ENCODE results near the gene HCFC1R1. TPM values are rescaled to one million over a fixed set of nuclear protein-coding genes. Genes with fewer than 3 reads are reported as not detected.

Gene HCFC1R1
- total RNA-seq, 3 donors from 2014 or later (not counting 1 experiment from before 2014, with no cell fraction given), result 15.4 to 21.8 (median 16.0) TPM

DNA sequence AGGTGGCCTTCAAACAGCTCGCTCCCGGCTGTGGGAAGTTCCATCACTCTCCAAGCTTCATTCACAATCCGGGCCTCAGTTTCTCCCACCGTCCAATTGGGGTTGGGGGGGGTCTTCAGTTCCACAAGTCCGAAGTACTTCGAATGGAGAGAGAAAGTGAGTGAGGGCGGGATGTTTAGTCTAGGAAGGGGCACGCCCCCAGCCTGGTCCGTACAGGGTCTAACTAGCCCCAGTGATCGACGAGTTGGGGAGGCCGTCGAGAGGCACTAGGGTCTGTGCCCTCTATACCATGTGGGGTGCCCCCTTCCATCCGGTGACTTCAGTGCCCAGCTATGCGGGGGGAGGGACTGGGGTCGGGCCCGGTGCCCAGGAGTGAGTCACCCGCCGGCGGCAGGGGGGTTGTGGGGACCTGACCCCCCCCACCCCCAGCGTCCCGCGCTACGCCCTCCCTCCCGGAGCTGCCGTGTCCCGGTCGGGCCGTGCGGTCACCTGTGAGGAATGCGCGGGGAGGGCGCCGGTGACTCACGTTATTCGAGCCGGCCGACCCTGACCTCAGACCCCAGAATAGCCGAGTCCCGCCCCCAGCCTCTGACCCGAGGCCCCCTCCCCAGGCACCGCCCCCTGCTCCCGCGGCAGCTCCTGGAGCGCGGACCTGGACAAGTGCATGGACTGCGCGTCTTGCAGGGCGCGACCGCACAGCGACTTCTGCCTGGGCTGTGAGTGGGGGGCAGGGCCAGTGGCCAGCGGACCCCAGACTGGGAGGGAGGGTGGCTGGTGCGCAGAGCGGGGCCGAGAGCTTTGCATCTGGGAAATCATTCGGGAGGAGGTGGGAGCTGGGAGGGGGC lies 2.9 kb downstream of the HCFC1R1 start:
- peak overlapping the region; percentile 52 for H3K4me3 ChIP-seq (ENCODE audit: low read length)
- H3K4me1 ChIP-seq (ENCODE audit: control insufficient read depth, insufficient read depth, low read length), result peaks cover 66% of the 10 kb centered on the region
- Mint-ChIP-seq H3K4me3 (peak overlapping the region; percentile 92), H3K36me3 (no peaks in the 10 kb centered on the region), H3K4me1 (peaks cover 35 to 54% of the 10 kb centered on the region in 2 donors), H3K27me3 (ENCODE audit: low read depth in 2 of 2) (no peaks in the 10 kb centered on the region), H3K27ac (peak overlapping the region; percentile 91 to 92), H3K9me3 (no peaks in the 10 kb centered on the region)
- H3K9me3 ChIP-seq (ENCODE audit: control insufficient read depth, insufficient read depth, low read length), result no peaks in the 10 kb centered on the region
- peaks cover 6% of the 10 kb centered on the region for H3K27me3 ChIP-seq (ENCODE audit: control insufficient read depth, insufficient read depth, low read length)
- intact Hi-C loops (cut with micrococcal nuclease), result no loop called here
- ATAC-seq (peak in 2 of 3 donors; percentile 15 to 27), DNase-seq (peak; percentile 69 to 77)
- peak overlapping the region; percentile 41 for H3K27ac ChIP-seq (ENCODE audit: low read length)
- no peaks in the 10 kb centered on the region for H3K36me3 ChIP-seq (ENCODE audit: control insufficient read depth, insufficient read depth, low read length)
- TF ChIP-seq, protein P1, sequence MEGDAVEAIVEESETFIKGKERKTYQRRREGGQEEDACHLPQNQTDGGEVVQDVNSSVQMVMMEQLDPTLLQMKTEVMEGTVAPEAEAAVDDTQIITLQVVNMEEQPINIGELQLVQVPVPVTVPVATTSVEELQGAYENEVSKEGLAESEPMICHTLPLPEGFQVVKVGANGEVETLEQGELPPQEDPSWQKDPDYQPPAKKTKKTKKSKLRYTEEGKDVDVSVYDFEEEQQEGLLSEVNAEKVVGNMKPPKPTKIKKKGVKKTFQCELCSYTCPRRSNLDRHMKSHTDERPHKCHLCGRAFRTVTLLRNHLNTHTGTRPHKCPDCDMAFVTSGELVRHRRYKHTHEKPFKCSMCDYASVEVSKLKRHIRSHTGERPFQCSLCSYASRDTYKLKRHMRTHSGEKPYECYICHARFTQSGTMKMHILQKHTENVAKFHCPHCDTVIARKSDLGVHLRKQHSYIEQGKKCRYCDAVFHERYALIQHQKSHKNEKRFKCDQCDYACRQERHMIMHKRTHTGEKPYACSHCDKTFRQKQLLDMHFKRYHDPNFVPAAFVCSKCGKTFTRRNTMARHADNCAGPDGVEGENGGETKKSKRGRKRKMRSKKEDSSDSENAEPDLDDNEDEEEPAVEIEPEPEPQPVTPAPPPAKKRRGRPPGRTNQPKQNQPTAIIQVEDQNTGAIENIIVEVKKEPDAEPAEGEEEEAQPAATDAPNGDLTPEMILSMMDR (IDR thresholded peaks at IDR 0.05), result no peak
- WGBS (ENCODE audit: insufficient coverage), result 2% methylated on average over 54 of the region's 57 CpGs

DNA sequence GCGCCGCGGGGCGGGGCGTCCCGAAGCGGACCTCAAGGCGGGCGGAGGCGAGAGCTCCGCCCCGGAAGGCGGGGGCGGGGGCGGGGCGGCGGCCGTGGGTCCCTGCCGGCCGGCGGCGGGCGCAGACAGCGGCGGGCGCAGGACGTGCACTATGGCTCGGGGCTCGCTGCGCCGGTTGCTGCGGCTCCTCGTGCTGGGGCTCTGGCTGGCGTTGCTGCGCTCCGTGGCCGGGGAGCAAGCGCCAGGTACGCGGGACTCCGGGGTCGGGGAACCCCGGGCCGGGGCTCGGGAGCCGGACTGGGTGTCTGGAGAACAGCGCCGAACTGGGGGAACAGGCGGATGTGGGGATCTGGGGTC lies 3.5 kb downstream of the HCFC1R1 start, which contains the start of gene TNFRSF12A:
Gene TNFRSF12A (plus strand): TSS at position 122 of the 357 bp plus-strand sequence. CDS start 30 bp downstream, at position 152.
- no peaks in the 10 kb centered on the region for H3K9me3 Mint-ChIP-seq
- no peaks in the 10 kb centered on the region for H3K36me3 Mint-ChIP-seq
- H3K27ac ChIP-seq (ENCODE audit: low read length), result peak within 1 kb of the TSS; percentile 41
- no peaks in the 10 kb centered on the region for H3K36me3 ChIP-seq (ENCODE audit: control insufficient read depth, insufficient read depth, low read length)
- H3K4me3 ChIP-seq (ENCODE audit: low read length), result peak within 1 kb of the TSS; percentile 52
- H3K9me3 ChIP-seq (ENCODE audit: control insufficient read depth, insufficient read depth, low read length), result no peaks in the 10 kb centered on the region
- peaks cover 35 to 54% of the 10 kb centered on the region in 2 donors for H3K4me1 Mint-ChIP-seq
- WGBS (ENCODE audit: insufficient coverage), result under 1% methylated on average over 49 of the region's 49 CpGs
- intact Hi-C loops (cut with micrococcal nuclease), result no loop called here
- peak within 1 kb of the TSS; percentile 92 for H3K4me3 Mint-ChIP-seq
- peaks cover 6% of the 10 kb centered on the region for H3K27me3 ChIP-seq (ENCODE audit: control insufficient read depth, insufficient read depth, low read length)
- ATAC-seq (peak; percentile 25 to 64 (median 48)), DNase-seq (peak; percentile 70 to 83)
- H3K27me3 Mint-ChIP-seq (ENCODE audit: low read depth in 2 of 2), result no peaks in the 10 kb centered on the region
- TF ChIP-seq, protein P1 (IDR thresholded peaks at IDR 0.05), result no peak
- H3K27ac Mint-ChIP-seq, result peak within 1 kb of the TSS; percentile 91 to 92
- peaks cover 63% of the 10 kb centered on the region for H3K4me1 ChIP-seq (ENCODE audit: control insufficient read depth, insufficient read depth, low read length)

DNA sequence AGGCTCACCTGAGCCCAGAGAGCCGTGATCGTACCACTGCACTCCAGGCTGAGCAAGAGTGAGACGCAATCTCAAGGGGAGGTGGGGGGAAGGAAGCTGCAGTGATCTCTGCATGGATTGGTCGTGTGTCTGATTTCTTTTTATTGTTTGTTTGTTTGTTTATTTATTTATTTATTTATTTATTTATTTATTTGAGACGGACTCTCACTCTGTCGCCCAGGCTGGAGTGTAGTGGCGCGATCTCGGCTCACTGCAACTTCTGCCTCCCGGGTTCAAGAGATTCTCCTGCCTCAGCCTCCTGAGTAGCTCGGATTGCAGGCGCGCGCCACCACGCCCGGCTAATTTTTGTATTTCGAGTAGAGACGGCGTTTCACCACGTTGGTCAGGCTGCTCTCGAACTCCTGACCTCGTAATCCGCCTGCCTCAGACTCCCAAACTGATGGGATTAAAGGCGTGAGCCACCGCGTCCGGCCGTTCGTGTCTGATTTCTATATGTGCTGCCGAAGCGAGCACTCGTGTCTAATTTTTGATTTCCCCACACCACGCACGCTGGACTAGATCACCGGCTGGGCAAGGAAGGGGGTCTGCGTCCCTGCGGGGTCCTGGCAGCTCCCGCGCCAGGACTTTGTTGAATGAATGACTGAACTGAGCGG lies 4.0 kb downstream of the HCFC1R1 start:
- Histone ChIP-seq H3K36me3 (ENCODE audit: control insufficient read depth, insufficient read depth, low read length) (no peaks in the 10 kb centered on the region), H3K4me1 (ENCODE audit: control insufficient read depth, insufficient read depth, low read length) (peaks cover 61% of the 10 kb centered on the region), H3K27ac (ENCODE audit: low read length) (no peak overlapping the region), H3K4me3 (ENCODE audit: low read length) (peak overlapping the region; percentile 40), H3K9me3 (ENCODE audit: control insufficient read depth, insufficient read depth, low read length) (no peaks in the 10 kb centered on the region), H3K27me3 (ENCODE audit: control insufficient read depth, insufficient read depth, low read length) (peaks cover 6% of the 10 kb centered on the region)
- no peak for DNase-seq
- no peak for ATAC-seq
- WGBS (ENCODE audit: insufficient coverage), result 32% methylated on average over 39 of the region's 40 CpGs
- peak overlapping the region; percentile 92 for H3K4me3 Mint-ChIP-seq
- H3K27me3 Mint-ChIP-seq (ENCODE audit: low read depth in 2 of 2), result no peaks in the 10 kb centered on the region
- TF ChIP-seq, protein P1 (IDR thresholded peaks at IDR 0.05), result no peak
- H3K36me3 Mint-ChIP-seq, result no peaks in the 10 kb centered on the region
- intact Hi-C loops (cut with micrococcal nuclease), result no loop called here
- peak overlapping the region; percentile 65 to 91 for H3K27ac Mint-ChIP-seq
- H3K9me3 Mint-ChIP-seq, result no peaks in the 10 kb centered on the region
- peaks cover 35 to 54% of the 10 kb centered on the region in 2 donors for H3K4me1 Mint-ChIP-seq

Measured in natural killer cell (primary cell).